SW 1271 (cell line): ENCODE results near the gene SATB2.

Experiments
- DNase-seq, 2 experiments: peaks; one replicate each; lab custom pipeline; 2025; lab: John Stamatoyannopoulos, UW

Gene SATB2

DNA sequence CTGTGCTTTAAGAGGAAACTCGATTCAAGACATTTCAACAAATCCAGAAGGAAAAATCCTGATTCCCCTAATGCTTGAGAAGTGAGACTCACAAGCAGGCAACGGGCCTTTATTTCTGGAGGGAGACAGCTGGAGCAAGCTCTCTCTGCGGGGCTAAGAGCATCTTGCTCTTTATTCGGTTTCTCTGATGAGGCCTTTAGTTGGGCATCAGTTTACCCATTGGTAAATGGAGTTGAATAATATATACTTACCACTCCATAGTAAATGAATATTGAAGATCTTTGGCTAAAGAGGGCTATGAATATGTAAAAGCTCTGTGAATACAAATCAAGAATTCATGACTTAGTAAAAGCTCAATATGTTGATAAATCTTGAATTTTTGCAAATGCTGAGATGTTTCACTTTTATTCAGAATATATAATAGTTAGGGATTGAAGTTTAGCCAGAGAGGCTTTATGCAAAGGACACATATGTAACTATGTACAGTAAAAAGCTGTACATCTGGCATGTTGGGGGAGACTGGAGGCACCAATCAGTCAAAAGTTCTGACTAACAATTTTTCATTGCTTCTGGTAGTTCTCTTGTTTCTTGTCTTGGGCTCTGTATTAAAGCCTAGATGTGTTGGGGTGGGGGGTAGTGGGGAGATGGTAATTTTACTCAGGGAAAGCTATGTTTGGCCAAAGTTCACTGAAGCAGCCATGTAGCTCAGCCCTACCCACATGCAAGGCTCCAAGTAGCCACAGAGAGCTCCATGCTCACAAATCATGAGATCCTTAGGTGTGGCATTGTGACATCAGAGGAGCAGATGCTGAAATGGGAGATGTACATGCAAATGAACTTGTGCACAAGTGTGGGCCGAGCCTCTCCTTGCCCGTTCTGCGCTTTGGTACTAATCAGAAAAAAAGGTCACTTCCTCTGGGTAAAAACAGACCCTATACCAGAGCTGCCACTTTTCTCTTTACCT is 200.2 kb downstream of the SATB2 start:
- no peak for DNase-seq

- DNase-seq: no peak
Observed at GRCh38 chr2:199230091-199230490, 227.6 kb downstream of the SATB2 start.

- DNase-seq: peak; percentile 62 to 90
Observed at GRCh38 chr2:199228887-199229819, 228.6 kb downstream of the SATB2 start.

- DNase-seq: no peak
Observed at GRCh38 chr2:199223791-199224190, 233.9 kb downstream of the SATB2 start.

DNA sequence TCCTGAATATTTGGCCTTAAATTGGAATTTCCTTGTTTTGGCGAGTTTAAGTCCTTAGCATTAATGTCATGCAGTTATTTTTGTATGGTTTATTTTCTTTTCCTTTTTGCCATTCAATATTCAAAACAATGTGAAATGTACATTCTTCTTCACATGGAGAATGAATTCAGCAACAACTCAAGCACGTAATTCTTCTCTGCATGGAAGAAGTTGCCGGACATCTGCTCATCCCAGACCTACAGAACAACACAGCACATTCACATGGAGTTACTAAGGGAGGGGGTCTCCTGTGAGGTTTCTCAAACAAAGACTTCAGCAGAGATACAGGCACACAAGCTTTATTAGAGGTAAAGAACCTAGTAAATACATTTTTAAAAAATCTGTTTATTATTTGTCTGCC is 236.8 kb downstream of the SATB2 start:
- DNase-seq: no peak

GRCh38 chr2:199219551-199219950 is 238.2 kb downstream of the SATB2 start:
- DNase-seq: no peak
